ENCODE measurements around the gene OR6Y1.

OR6Y1 gene

DNA sequence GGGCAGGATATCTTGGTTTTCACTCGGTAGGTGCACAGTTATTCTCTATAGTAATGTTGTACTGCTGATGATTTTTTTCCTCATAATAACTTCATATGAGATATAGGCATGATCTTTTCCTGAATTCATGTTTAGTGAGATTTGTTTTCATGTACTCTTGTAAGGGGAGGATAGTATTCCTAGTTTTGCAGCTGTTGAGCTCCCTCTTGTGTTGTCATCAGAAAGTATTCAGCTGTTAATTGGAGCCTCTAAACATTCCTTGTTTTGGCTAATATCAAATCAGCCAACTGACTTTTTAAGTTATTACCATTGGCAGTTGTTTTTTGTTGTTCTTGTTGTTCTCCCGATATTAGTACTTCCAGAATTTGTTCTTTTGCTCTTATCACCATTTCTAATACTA, 57.8 kb downstream of the OR6Y1 start:
- no peak for DNase-seq (ENCODE audit: low read depth)

DNA sequence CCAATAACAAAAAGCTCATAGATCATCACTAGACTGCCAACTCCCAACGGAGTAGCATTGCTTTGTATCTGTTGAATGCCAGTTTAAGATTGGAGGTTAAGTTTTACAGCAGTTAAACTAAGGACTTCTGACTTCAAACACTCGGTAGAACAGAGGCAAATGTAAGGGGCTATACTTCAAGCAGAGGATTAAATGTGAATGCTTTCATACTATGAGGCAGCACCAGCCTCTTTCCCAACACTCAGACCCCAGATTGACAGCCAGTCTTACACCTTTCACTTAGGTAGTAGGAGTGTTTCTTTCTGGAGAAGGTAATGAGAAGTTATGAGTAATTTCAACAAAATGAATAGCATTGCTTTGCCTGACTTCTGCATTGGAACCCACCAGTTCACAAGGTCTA, 59.4 kb downstream of the OR6Y1 start:
- DNase-seq (ENCODE audit: low read depth): no peak
